Measurements from ENCODE around the gene PCDHGA1.

PCDHGA1 gene

DNA sequence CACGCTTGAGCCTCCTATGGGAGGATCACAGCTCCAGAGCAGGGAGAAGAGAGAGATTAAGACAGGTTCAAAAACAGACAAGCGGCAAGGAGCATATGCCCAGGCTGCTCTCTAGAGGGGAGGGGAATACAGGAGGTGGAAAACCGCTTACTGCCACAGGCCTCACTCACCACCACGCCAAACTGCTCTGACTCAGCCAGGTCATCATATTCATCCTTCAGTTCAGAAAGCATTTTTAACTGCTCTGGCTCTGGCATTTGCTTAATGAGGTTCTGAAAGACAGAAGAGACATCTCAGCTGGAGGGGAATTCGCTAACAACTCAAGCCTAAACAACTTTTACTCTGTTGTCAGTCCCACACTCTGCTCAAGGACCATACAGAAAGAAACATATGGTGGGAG lies 198.7 kb downstream of the PCDHGA1 start:
- no peak overlapping the region for H2AFZ ChIP-seq (ENCODE audit: low read depth)
- no peaks in the 10 kb centered on the region for H3K27me3 ChIP-seq (ENCODE audit: insufficient read depth, low read depth)
- no peak overlapping the region for H3K9ac ChIP-seq
- H3K4me2 ChIP-seq = no peak overlapping the region
- no peak overlapping the region for H3K27ac ChIP-seq
- peaks cover 6% of the 10 kb centered on the region for H3K4me1 ChIP-seq (ENCODE audit: low read depth, poor library complexity, severe bottlenecking)
- peaks cover 2% of the 10 kb centered on the region; the same call in 1 of the 2 replicates for H3K36me3 ChIP-seq (ENCODE audit: insufficient read depth)
- no peaks in the 10 kb centered on the region for H4K20me1 ChIP-seq (ENCODE audit: insufficient read depth)
- no peaks in the 10 kb centered on the region for H3K79me2 ChIP-seq (ENCODE audit: insufficient read depth, low read depth)
- TF ChIP-seq, protein P1, sequence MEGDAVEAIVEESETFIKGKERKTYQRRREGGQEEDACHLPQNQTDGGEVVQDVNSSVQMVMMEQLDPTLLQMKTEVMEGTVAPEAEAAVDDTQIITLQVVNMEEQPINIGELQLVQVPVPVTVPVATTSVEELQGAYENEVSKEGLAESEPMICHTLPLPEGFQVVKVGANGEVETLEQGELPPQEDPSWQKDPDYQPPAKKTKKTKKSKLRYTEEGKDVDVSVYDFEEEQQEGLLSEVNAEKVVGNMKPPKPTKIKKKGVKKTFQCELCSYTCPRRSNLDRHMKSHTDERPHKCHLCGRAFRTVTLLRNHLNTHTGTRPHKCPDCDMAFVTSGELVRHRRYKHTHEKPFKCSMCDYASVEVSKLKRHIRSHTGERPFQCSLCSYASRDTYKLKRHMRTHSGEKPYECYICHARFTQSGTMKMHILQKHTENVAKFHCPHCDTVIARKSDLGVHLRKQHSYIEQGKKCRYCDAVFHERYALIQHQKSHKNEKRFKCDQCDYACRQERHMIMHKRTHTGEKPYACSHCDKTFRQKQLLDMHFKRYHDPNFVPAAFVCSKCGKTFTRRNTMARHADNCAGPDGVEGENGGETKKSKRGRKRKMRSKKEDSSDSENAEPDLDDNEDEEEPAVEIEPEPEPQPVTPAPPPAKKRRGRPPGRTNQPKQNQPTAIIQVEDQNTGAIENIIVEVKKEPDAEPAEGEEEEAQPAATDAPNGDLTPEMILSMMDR (conservative IDR thresholded peaks at IDR 0.05; ENCODE audit: low read depth, low read length) = no peak
- no peak overlapping the region for H3K4me3 ChIP-seq (IDR thresholded peaks at IDR 0.05; ENCODE audit: insufficient read depth, low read depth, low read length)

DNA sequence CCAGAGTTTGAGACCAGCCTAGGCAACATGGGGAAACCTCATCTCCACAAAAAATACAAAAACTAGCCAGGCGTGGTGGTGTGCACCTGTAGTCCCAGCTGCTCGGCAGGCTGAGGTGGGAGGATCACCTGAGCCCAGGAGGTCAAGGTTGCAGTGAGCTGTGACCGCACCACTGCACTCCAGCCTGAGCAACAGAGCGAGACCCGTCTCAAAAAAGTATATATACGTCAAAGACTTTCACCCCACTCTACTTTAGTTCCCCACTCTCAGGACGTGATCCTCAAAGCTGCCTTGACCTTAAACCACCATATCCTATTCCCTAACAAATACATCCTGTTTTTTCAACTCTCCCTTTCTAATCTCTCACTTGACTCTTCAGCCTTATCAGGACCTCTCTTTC lies 199.6 kb downstream of the PCDHGA1 start:
- no peak overlapping the region for H2AFZ ChIP-seq (ENCODE audit: low read depth)
- TF ChIP-seq, protein P1 (conservative IDR thresholded peaks at IDR 0.05; ENCODE audit: low read depth, low read length) = no peak
- H3K36me3 ChIP-seq (ENCODE audit: insufficient read depth) = peaks cover 5% of the 10 kb centered on the region; the same call in 1 of the 2 replicates
- no peak overlapping the region for H3K4me2 ChIP-seq
- H3K27me3 ChIP-seq (ENCODE audit: insufficient read depth, low read depth) = no peaks in the 10 kb centered on the region
- peaks cover 2% of the 10 kb centered on the region for H3K4me1 ChIP-seq (ENCODE audit: low read depth, poor library complexity, severe bottlenecking)
- H3K79me2 ChIP-seq (ENCODE audit: insufficient read depth, low read depth) = no peaks in the 10 kb centered on the region
- no peak overlapping the region for H3K4me3 ChIP-seq (IDR thresholded peaks at IDR 0.05; ENCODE audit: insufficient read depth, low read depth, low read length)
- no peak overlapping the region for H3K9ac ChIP-seq
- H4K20me1 ChIP-seq (ENCODE audit: insufficient read depth) = no peaks in the 10 kb centered on the region
- H3K27ac ChIP-seq = no peak overlapping the region

DNA sequence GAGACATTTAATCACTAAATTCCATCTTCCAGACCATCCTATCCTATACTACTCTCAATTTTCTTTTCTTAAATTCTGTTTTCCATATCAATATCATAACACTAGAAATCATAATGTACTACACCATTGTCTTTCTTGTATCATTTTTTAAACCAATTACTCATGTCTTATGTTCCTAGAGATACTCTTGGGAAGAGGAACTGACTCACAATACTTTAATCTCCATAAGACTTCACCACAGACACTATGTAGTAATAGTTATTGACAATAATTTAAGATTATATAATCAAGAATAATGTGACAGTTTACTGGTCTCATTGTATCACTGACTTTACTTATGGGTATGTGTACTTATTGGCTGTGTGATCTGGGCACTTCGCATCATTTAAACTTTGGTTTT lies 202.4 kb downstream of the PCDHGA1 start:
- TF ChIP-seq, protein P1 (conservative IDR thresholded peaks at IDR 0.05; ENCODE audit: low read depth, low read length) = no peak
- H3K4me1 ChIP-seq (ENCODE audit: low read depth, poor library complexity, severe bottlenecking) = no peaks in the 10 kb centered on the region
- no peak overlapping the region for H3K9ac ChIP-seq
- no peaks in the 10 kb centered on the region for H4K20me1 ChIP-seq (ENCODE audit: insufficient read depth)
- no peaks in the 10 kb centered on the region for H3K27me3 ChIP-seq (ENCODE audit: insufficient read depth, low read depth)
- H3K79me2 ChIP-seq (ENCODE audit: insufficient read depth, low read depth) = no peaks in the 10 kb centered on the region
- no peak overlapping the region for H2AFZ ChIP-seq (ENCODE audit: low read depth)
- H3K4me2 ChIP-seq = no peak overlapping the region
- peaks cover 5% of the 10 kb centered on the region; the same call in 1 of the 2 replicates for H3K36me3 ChIP-seq (ENCODE audit: insufficient read depth)
- H3K27ac ChIP-seq = no peak overlapping the region
- no peak overlapping the region for H3K4me3 ChIP-seq (IDR thresholded peaks at IDR 0.05; ENCODE audit: insufficient read depth, low read depth, low read length)

DNA sequence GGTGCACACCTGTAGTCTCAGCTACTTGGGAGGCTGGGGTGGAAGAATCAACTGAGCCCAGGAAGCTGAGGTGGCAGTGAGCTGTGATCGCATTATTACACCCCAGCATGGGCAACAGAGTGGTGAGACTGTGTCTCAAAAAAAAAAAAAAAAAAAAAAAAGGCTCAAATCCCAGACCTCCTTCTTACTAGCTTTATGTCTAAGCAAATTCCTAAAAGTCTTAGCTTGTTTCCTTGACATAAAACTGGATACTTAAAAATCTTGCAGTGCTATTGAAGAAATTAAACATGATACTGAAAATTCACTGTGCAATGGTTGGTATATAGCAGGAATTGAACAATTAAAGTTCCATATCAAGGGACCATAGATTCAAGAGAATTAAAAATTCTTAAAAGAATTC lies 203.6 kb downstream of the PCDHGA1 start:
- Histone ChIP-seq H4K20me1 (ENCODE audit: insufficient read depth) (no peaks in the 10 kb centered on the region), H3K4me2 (no peak overlapping the region), H3K9ac (no peak overlapping the region), H3K4me1 (ENCODE audit: low read depth, poor library complexity, severe bottlenecking) (no peaks in the 10 kb centered on the region), H3K79me2 (ENCODE audit: insufficient read depth, low read depth) (no peaks in the 10 kb centered on the region), H3K4me3 (IDR thresholded peaks at IDR 0.05; ENCODE audit: insufficient read depth, low read depth, low read length) (no peak overlapping the region), H3K27me3 (ENCODE audit: insufficient read depth, low read depth) (no peaks in the 10 kb centered on the region), H2AFZ (ENCODE audit: low read depth) (no peak overlapping the region), H3K27ac (no peak overlapping the region), H3K36me3 (ENCODE audit: insufficient read depth) (peaks cover 5% of the 10 kb centered on the region; the same call in 1 of the 2 replicates)
- TF ChIP-seq, protein P1 (conservative IDR thresholded peaks at IDR 0.05; ENCODE audit: low read depth, low read length) = no peak

Data from KMS-11 (cell line).